Measurements from ENCODE around the gene AEN. TPM values are rescaled to one million over a fixed set of nuclear protein-coding genes. Genes with fewer than 3 reads are reported as not detected.

The AEN gene
- total and polyA plus RNA-seq, 2 of the 8 experiments (the other 6 are each of a cell fraction or from before 2014, with no cell fraction given) = 112 to 122 TPM

DNA sequence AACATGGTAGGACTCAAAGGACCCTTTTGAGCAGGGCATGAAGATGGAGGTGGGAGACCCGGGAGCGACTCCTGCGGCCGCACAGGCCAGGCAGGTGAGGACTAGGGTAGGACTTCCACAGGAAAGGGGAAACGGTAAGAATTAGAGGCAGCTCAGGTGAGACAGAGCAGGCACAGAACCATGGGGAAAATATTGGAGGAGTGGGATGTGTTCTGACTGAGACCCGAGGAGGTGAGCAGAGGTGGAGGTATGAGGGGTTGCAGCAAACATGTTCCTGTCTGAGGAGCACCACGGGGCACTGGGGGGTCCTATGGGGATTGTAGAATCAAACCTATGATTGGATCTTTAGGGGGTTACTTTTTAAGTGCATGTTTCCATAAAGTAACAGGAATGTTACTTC, 16.3 kb downstream of the AEN start:
- Histone ChIP-seq H4K5ac (ENCODE audit: insufficient read length, low read depth, low read length) (no peak overlapping the region), H3K4me2 (ENCODE audit: insufficient read depth in 1 of 2, low read depth in 2 of 2, low read length in 2 of 2) (no peak overlapping the region; a peak in 1 of 4 replicates), H2BK5ac (ENCODE audit: low read depth, low read length) (no peak overlapping the region), H3K4ac (replicated peaks; ENCODE audit: insufficient read length, low read depth, low read length) (no peak overlapping the region), H2BK15ac (ENCODE audit: low read length) (no peak overlapping the region), H3K27me3 (replicated peaks in 1 of 4; ENCODE audit: control insufficient read depth in 3 of 4, extremely low read depth in 1 of 4, insufficient read depth in 3 of 4, low read length in 3 of 4) (no peaks in the 10 kb centered on the region), H4K8ac (ENCODE audit: extremely low read depth, insufficient read depth, low read length) (no peak overlapping the region), H3K18ac (ENCODE audit: extremely low read depth, low read length) (no peak overlapping the region), H3K4me1 (replicated peaks in 1 of 4; ENCODE audit: control insufficient read depth in 3 of 4, insufficient read depth in 4 of 4, low read length in 3 of 4) (peaks cover 5 to 19% (median 16%) of the 10 kb centered on the region in 4 experiments), H4K91ac (replicated peaks; ENCODE audit: insufficient read length, low read length) (no peak overlapping the region), H3K56ac (replicated peaks; ENCODE audit: insufficient read length, low read depth, low read length) (no peak overlapping the region), H3K9ac (replicated peaks in 1 of 4; ENCODE audit: extremely low read depth in 1 of 4, low read depth in 3 of 4, low read length in 3 of 4) (no peak overlapping the region), H3K79me1 (ENCODE audit: low read depth, low read length) (peaks cover under 1% of the 10 kb centered on the region; the same call in 1 of the 2 replicates), H4K20me1 (replicated peaks in 1 of 2; ENCODE audit: control insufficient read depth in 1 of 2, insufficient read depth in 2 of 2, low read length in 2 of 2) (peaks cover 3 to 6% of the 10 kb centered on the region in 2 experiments), H3K14ac (ENCODE audit: insufficient read length) (no peak overlapping the region), H2AK5ac (ENCODE audit: low read depth, low read length) (peak overlapping the region; percentile 54; the same call in 1 of the 2 replicates), H3K23ac (ENCODE audit: insufficient read length) (no peak overlapping the region), H2BK120ac (replicated peaks; ENCODE audit: low read depth, low read length) (no peak overlapping the region), H3K79me2 (ENCODE audit: control insufficient read depth in 1 of 2, insufficient read depth in 2 of 2, low read length in 2 of 2) (no peaks in the 10 kb centered on the region), H2AFZ (ENCODE audit: low read length) (no peak overlapping the region), H3K4me3 (ENCODE audit: extremely low read depth in 1 of 4, insufficient read depth in 2 of 4, low read depth in 3 of 4, low read length in 4 of 4) (no peak overlapping the region), H2BK20ac (ENCODE audit: low read length) (no peak overlapping the region), H2BK12ac (ENCODE audit: low read depth, low read length) (no peak overlapping the region), H3K27ac (ENCODE audit: low read depth, low read length) (no peak overlapping the region), H3K9me3 (ENCODE audit: insufficient read depth in 2 of 2, low read depth in 1 of 2, low read length in 1 of 2) (no peaks in the 10 kb centered on the region), H3K23me2 (ENCODE audit: low read depth, low read length) (no peaks in the 10 kb centered on the region), H3K36me3 (ENCODE audit: control insufficient read depth in 2 of 4, insufficient read depth in 4 of 4, low read length in 3 of 4) (peaks cover 0 to 19% (median under 1%) of the 10 kb centered on the region in 4 experiments; a peak in 4 of 8 replicates)
- TF ChIP-seq EP300 (IDR thresholded peaks at IDR 0.05; ENCODE audit: borderline replicate concordance in 1 of 2, low read depth in 2 of 2, low read length in 2 of 2) (no peak), POLR2AphosphoS5 (IDR thresholded peaks at IDR 0.05; ENCODE audit: low read depth, low read length) (peak; percentile 12), CEBPB (IDR thresholded peaks at IDR 0.05; ENCODE audit: low read depth, low read length) (no peak), EZH2 (IDR thresholded peaks at IDR 0.05; ENCODE audit: low read depth, low read length, severe bottlenecking) (no peak)
- DNase-seq (ENCODE audit: low read depth in 1 of 2, low spot score in 2 of 2) (no peak), FAIRE-seq (no peak)
- 78% methylated on average over 7 of the region's 7 CpGs; no CpG with 5 or more reads in 1 of the 2 experiments for WGBS, 2 experiments (ENCODE audit: extremely low coverage in 1 of 2, insufficient coverage in 1 of 2, insufficient read length in 1 of 2, insufficient replicate concordance in 2 of 2, low coverage in 1 of 2, low lambda C conversion rate in 2 of 2, missing lambda C conversion rate in 1 of 2)
- CTCF ChIA-PET (ENCODE audit: partially characterized antibody) = interaction anchor here (1.0 to 1.7 kb wide), 3 partner anchors 11 to 168 kb away, joined by 3 to 8 read pairs (median 4); no protein-coding TSS in a partner anchor
- POLR2A ChIA-PET (ENCODE audit: partially characterized antibody) = interaction anchor here (1.5 to 2.6 kb wide), 7 partner anchors 12 to 22 kb away, joined by 7 to 20 read pairs (median 11); partner anchors contain the start of gene AEN
